Measurements from ENCODE around the gene CASKIN2. TPM values are rescaled to one million over a fixed set of nuclear protein-coding genes. Genes with fewer than 3 reads are reported as not detected.

Gene CASKIN2
- total RNA-seq, 1 experiment from 2014 or later = 30.0 TPM

- TSS peak; percentile 76 for BruUV-seq (replicated peaks)
- Mint-ChIP-seq H3K27ac (ENCODE audit: unreplicated experiment) (peak overlapping the region; percentile 73), H3K27me3 (ENCODE audit: unreplicated experiment) (no peaks in the 10 kb centered on the region), H3K9me3 (ENCODE audit: low read depth, unreplicated experiment) (no peaks in the 10 kb centered on the region), H3K36me3 (ENCODE audit: insufficient read depth, unreplicated experiment) (peaks cover 79% of the 10 kb centered on the region), H3K4me3 (ENCODE audit: low read depth, unreplicated experiment) (peak overlapping the region; percentile 41), H3K4me1 (ENCODE audit: low read depth, unreplicated experiment) (peaks cover 45% of the 10 kb centered on the region)
- intact Hi-C loops (cut with micrococcal nuclease; ENCODE audit: unreplicated experiment) = loop anchor here (1.0 kb wide), 1 partner anchor 19 kb away; no protein-coding TSS in a partner anchor
- CTCF ChIA-PET = interaction anchor here (0.6 to 1.6 kb wide), 5 partner anchors 14 to 388 kb away, joined by 3 to 5 read pairs (median 4); no protein-coding TSS in a partner anchor
- TF ChIP-seq CTCF (IDR thresholded peaks at IDR 0.05; ENCODE audit: unreplicated experiment) = no peak
- no peak for DNase-seq
Measured at GRCh38 chr17:75530837-75531720, 15.7 kb upstream of the CASKIN2 start.

DNA sequence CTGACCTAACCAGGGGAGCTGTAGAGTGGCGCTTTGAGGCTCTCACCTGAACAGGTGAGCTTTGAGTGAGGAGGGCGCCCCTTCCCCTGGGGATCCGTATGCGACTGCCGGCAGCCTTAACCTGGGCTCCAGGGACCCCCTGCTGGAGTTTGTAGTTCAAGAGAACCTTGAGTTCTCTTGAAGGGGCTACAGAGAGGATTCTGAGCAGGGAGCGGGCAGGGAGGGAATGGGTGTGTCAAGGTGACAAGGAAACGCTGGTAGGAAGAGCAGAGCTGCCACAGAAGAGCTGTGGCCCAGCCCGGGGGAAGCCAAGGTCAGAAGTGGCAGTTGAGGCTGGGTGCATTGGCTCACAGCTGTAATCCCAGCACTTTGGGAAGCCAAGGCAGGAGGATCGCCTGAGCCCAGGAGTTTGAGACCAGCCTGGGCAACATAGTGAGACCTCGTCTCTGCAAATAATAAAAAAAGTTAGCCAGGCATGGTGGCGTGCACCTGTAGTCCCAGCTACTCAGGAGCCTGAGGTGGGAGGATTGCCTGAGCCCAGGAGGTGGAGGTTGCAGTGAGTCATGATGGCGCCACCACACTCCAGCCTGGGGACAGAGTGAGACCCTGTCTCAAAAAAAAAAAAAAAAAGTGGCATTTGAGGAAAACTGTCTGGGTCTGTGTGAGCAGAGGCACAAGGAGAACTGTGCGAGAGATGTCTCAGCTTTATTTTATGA is 11.4 kb upstream of the CASKIN2 start:
- Mint-ChIP-seq H3K27ac (ENCODE audit: unreplicated experiment) (peak overlapping the region; percentile 82), H3K9me3 (ENCODE audit: low read depth, unreplicated experiment) (no peaks in the 10 kb centered on the region), H3K27me3 (ENCODE audit: unreplicated experiment) (no peaks in the 10 kb centered on the region), H3K4me1 (ENCODE audit: low read depth, unreplicated experiment) (peaks cover 19% of the 10 kb centered on the region), H3K4me3 (ENCODE audit: low read depth, unreplicated experiment) (peak overlapping the region; percentile 94), H3K36me3 (ENCODE audit: insufficient read depth, unreplicated experiment) (peaks cover 61% of the 10 kb centered on the region)
- CTCF ChIA-PET = interaction anchor here (0.6 to 3.6 kb wide), 9 partner anchors 9 to 352 kb away, joined by 3 to 23 read pairs (median 5); partner anchors contain the start of genes MYO15B, TRIM47 and TSEN54
- intact Hi-C loops (cut with micrococcal nuclease; ENCODE audit: unreplicated experiment) = no loop called here
- DNase-seq = peak; percentile 41
- TF ChIP-seq CTCF (IDR thresholded peaks at IDR 0.05; ENCODE audit: unreplicated experiment) = no peak
- BruUV-seq (replicated peaks) = no TSS peak

GRCh38 chr17:75525806-75526554 is 10.6 kb upstream of the CASKIN2 start:
- intact Hi-C loops (cut with micrococcal nuclease; ENCODE audit: unreplicated experiment) = no loop called here
- CTCF ChIA-PET = interaction anchor here (0.8 to 3.6 kb wide), 14 partner anchors 9 to 97 kb away, joined by 3 to 23 read pairs (median 4); partner anchors contain the start of genes MYO15B and TSEN54
- Mint-ChIP-seq H3K27me3 (ENCODE audit: unreplicated experiment) (no peaks in the 10 kb centered on the region), H3K36me3 (ENCODE audit: insufficient read depth, unreplicated experiment) (peaks cover 54% of the 10 kb centered on the region), H3K27ac (ENCODE audit: unreplicated experiment) (peak overlapping the region; percentile 82), H3K4me1 (ENCODE audit: low read depth, unreplicated experiment) (peaks cover 12% of the 10 kb centered on the region), H3K9me3 (ENCODE audit: low read depth, unreplicated experiment) (no peaks in the 10 kb centered on the region), H3K4me3 (ENCODE audit: low read depth, unreplicated experiment) (peak overlapping the region; percentile 94)
- no peak for TF ChIP-seq CTCF (IDR thresholded peaks at IDR 0.05; ENCODE audit: unreplicated experiment)
- DNase-seq = peak; percentile 35
- BruUV-seq (replicated peaks) = no TSS peak
